ENCODE data around the gene APOE. TPM values are rescaled to one million over a fixed set of nuclear protein-coding genes. Genes with fewer than 3 reads are reported as not detected.

Gene APOE
- total RNA-seq, 1 experiment from 2014 or later = 3.5 TPM

- peak; percentile 76 for DNase-seq (ENCODE audit: low read depth)
These were observed 45.9 kb downstream of the APOE start for GRCh38 chr19:44951179-44952159.

- no peak for DNase-seq (ENCODE audit: low read depth)
These were observed 48.7 kb downstream of the APOE start for GRCh38 chr19:44954278-44954648.

- DNase-seq (ENCODE audit: low read depth) = peak; percentile 94
These were observed 49.3 kb downstream of the APOE start, which contains the start of gene CLPTM1 for GRCh38 chr19:44954649-44955504. TSS of gene CLPTM1 (plus strand) at chr19:44955380. CDS start at chr19:44955396, 16 bp downstream.

GRCh38 chr19:44955505-44956439 lies 50.2 kb downstream of the APOE start:
- no peak for DNase-seq (ENCODE audit: low read depth)

- DNase-seq (ENCODE audit: low read depth) = no peak
These were observed 51.9 kb downstream of the APOE start for GRCh38 chr19:44957526-44957925.

- DNase-seq (ENCODE audit: low read depth) = no peak
These were observed 52.5 kb downstream of the APOE start for GRCh38 chr19:44958090-44958489.

Other genes with a start within 250 kb of the APOE start
- 1.2 and 1.8 TPM in 2 replicates for gene CEACAM19, start 234.3 kb upstream of the APOE start, total RNA-seq (2014; rRNA removed; shearing (Covaris generic))
- gene CEACAM16, start 206.6 kb upstream of the APOE start, total RNA-seq (2014; rRNA removed; shearing (Covaris generic)) = not detected in 2 replicates
- 6.8 and 21.6 TPM in 2 replicates for gene BCL3, start 157.1 kb upstream of the APOE start, total RNA-seq (2014; rRNA removed; shearing (Covaris generic))
- gene CBLC, start 127.9 kb upstream of the APOE start, total RNA-seq (2014; rRNA removed; shearing (Covaris generic)) = not detected in 2 replicates
- 23.3 and 49.5 TPM in 2 replicates for gene BCAM, start 96.7 kb upstream of the APOE start, total RNA-seq (2014; rRNA removed; shearing (Covaris generic))
- 136 and 161 TPM in 2 replicates for gene NECTIN2, start 59.5 kb upstream of the APOE start, total RNA-seq (2014; rRNA removed; shearing (Covaris generic))
- 100 and 113 TPM in 2 replicates for gene TOMM40, start 14.5 kb upstream of the APOE start, total RNA-seq (2014; rRNA removed; shearing (Covaris generic))
- gene APOC1, start 8.8 kb downstream of the APOE start, total RNA-seq (2014; rRNA removed; shearing (Covaris generic)) = 1.4 and 5.4 TPM in 2 replicates
- gene APOC4, start 36.4 kb downstream of the APOE start, total RNA-seq (2014; rRNA removed; shearing (Covaris generic)) = not detected in 2 replicates
- not detected in 2 replicates for gene APOC2, start 40.3 kb downstream of the APOE start, total RNA-seq (2014; rRNA removed; shearing (Covaris generic))
- gene CLPTM1, start 49.6 kb downstream of the APOE start, total RNA-seq (2014; rRNA removed; shearing (Covaris generic)) = 47.6 and 70.6 TPM in 2 replicates
- gene RELB, start 95.7 kb downstream of the APOE start, total RNA-seq (2014; rRNA removed; shearing (Covaris generic)) = 3.3 and 4.9 TPM in 2 replicates
- gene CLASRP, start 133.2 kb downstream of the APOE start, total RNA-seq (2014; rRNA removed; shearing (Covaris generic)) = 18.6 and 64.6 TPM in 2 replicates
- not detected in 2 replicates for gene ZNF296, start 170.7 kb downstream of the APOE start, total RNA-seq (2014; rRNA removed; shearing (Covaris generic))
- 44.2 and 67.2 TPM in 2 replicates for gene GEMIN7, start 173.5 kb downstream of the APOE start, total RNA-seq (2014; rRNA removed; shearing (Covaris generic))
- gene PPP1R37, start 187.4 kb downstream of the APOE start, total RNA-seq (2014; rRNA removed; shearing (Covaris generic)) = 26.0 and 44.8 TPM in 2 replicates